Measurements from ENCODE around the gene MYOF.
"Not testable (repeated sequence)": the region's sequence is repeated elsewhere in the genome, so short reads cannot be mapped to it uniquely, and the experiment has no call there.

MYOF gene

DNA sequence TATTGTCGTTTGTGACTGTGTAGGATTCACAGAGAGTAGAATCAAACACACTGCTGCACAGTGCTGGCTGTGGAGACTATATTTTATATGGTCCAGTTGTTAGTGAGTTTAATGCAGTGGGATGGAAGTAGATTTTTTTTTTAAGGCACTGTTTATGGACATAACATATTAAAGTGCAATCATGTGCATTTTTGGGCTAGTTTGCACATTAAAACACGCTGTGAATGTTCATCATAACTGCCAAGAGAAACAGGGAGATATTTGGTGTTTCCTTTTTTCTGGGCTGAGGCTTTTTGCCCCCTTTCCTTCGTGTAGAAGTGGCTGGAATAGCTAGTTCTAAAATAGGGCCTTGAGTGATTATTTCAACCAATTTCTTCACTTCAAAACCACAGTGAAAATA is 139.2 kb downstream of the MYOF start:
- DNase-seq, result no peak

DNA sequence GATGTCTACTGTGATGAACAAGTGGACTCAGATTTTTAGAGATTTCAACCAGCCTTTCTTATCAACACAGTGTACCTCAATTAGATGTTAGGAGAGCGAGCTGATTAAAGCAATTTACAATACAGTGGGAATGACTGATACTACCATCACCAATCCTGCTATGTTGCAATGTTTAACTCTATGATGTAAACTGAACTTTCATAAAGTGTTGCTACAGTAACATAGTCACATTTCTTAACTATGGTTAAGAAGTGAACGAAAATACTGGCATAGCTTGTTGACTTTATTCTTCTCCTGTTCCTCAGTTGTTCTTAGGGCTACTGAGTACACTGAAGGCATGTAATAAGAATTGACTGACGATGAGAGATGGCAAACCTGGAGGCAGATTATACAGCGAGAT is 139.8 kb downstream of the MYOF start:
- no peak for DNase-seq

GRCh38 chr10:93337309-93337721 is 144.8 kb downstream of the MYOF start:
- DNase-seq, result no peak

DNA sequence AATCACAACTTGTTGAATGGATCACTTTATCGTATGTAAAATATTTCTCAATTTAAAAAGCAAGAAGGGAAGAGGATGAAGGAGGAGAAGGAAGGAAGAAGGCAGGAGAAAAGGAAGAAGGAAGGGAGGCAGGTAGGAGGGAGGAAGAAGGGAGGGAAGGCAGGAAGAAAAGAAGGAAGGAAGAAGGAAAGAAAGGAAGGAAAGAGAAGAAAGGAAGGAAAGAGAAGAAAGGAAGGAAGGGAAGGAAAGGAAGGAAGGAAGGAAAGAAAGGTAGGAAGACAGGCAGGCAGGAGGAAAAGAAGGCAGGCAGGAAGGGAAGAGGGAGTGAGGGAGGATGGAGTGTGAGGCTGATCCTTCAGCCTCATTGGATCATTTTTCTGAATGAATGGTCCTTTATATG is 145.5 kb downstream of the MYOF start:
- no peak for DNase-seq

DNA sequence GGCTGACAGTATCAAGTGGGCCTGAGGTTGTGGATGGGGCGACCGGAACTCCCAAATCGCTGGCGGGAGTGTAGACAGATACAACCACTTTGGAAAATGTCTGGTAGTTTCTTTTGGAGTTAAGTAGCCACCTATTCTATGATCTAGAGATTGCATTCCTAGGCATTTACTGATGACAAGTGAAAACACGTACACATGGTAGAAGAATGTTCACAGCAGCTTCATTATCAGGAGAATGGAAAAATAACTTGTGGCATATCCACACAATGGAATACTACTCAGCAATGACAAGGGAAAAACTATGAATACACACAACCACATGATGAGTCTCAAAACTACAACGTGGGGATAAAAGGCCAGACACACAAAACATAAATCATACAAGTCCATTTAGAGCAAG is 146.0 kb downstream of the MYOF start:
- no peak for DNase-seq

- no peak for DNase-seq
These were observed 147.2 kb downstream of the MYOF start for GRCh38 chr10:93334901-93335327.

DNA sequence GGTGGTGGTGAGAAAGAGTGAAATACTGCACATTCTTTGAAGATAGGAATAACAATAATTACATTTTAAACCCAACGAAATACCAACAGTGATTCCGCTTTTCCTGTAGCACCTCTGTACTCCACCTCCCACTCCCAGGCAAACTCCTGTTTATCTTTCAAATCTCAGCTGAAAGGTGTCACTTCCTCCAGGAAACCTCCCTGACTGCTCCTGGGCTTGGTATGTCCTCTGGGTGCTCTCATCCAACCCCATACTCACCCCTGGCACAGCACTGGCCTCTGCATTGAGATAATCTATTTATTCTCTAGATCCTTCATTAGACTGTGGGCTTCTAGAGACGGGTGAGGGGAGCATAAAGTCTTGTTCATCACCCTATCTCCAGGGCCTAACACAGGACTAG is 148.0 kb downstream of the MYOF start:
- DNase-seq, result no peak

DNA sequence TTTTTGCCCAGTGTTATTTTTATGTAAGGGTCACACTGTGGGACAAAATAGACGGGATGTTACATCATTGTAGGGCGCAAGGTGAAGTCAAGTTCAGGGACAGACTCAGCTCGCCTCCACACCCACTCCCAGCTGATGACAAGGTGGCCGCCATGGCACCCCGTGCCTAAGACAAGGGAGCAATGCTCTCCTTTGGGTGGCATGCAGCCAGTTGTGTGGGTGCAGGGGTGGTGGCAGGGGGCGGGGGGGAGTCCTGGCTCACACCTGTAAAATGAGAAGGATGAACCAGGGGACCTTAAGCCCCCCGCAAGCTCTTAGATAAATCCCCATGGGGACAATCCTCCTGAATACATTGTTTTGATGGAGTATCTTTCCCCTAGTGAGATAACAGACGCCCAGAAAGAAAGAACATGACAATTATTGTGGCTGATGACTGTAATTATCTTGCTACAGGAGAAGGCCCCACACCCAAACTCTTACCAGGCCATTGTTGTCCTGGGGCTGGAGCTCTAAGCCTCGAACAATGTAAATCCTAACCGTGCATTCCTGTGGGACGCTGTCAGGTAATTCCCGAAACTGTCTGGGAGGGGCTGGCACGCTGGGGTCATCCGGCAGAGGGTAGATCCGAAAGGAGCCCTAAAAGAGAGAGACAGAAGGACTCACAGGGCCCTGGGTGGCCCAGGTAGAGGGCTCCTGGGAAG is 148.7 kb downstream of the MYOF start:
- DNase-seq, result no peak

GRCh38 chr10:93330824-93331223 is 151.3 kb downstream of the MYOF start:
- no peak for DNase-seq

GRCh38 chr10:93319896-93320295 is 162.2 kb downstream of the MYOF start:
- DNase-seq, result no peak

DNA sequence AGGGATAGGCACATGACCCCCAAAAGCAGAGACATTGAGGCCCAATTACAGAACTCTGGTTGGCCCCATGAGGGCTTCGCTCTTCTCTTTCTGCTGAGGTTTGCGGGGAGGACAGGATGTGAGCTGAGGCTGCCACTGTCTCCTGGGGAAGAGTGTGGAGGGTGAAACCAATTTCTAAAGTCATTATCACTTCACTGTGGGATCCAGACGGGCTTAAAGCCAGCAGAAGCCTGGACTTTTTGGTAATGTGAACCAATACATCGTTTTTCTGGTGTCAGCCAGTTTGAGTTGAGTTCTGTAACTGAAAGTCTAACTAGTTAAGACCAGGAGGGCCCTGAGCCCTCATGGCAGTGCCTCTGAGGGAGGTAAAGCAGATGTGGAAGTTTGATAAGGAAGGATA is 163.0 kb downstream of the MYOF start:
- DNase-seq, result no peak

GRCh38 chr10:93315246-93315645 is 166.9 kb downstream of the MYOF start:
- DNase-seq, result no peak

- DNase-seq, result not testable (repeated sequence)
These were observed 167.5 kb downstream of the MYOF start for GRCh38 chr10:93314656-93315055.

DNA sequence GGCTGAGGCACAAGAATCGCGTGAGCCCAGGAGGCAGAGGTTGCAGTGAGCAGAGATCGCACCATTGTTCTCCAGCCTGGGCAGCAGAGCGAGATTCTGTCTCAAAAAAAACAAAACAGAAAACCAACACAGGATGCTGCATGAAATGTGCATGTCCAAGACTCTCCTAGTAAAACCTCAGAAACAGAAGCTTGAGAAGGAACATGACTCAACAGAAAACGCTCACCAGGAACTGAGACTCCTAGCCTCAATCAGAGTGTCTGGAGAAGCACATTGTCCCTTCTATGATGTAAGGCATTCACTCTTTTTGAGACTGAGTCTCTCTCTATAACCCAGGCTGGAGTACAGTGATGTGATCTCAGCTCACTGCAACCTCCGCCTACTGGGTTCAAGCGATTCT is 168.3 kb downstream of the MYOF start:
- no peak for DNase-seq

DNA sequence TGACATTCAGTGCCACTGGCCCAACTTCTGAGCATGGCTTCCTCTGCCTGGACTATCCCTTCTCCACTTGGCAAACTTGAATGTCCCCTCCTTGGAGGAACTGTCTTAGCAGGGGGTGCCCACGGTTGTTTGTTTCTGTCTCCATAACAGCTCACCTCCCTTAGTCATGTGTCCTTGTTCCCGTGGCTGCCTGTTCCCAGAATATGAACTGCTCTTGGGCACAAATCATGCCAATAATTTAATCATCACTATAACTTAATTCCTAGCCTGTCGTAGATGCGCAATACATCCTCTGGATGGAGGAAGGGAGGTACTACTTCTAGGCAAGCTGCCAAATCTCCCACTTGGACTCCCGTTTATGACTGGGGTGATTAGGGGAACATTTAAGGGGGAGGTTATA is 173.1 kb downstream of the MYOF start:
- DNase-seq, result no peak

DNA sequence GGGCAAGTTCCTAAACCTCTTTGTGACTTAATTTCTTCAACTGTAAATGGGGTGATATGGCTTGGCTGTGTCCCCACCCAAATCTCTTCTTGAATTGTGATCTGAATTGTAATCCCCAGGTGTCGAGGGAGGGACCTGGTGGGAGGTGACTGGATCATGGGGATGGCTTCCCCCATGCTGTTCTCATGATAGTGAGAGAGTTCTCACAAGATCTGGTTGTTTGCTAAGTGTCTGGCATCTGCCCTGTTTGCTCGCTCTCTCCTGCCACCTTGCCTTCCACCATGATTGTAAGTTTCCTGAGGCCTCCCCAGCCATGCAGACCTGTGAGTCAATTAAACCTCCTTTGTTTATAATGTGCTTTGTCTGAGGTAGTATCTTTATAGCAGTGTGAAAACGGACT is 177.0 kb downstream of the MYOF start:
- DNase-seq, result no peak

DNA sequence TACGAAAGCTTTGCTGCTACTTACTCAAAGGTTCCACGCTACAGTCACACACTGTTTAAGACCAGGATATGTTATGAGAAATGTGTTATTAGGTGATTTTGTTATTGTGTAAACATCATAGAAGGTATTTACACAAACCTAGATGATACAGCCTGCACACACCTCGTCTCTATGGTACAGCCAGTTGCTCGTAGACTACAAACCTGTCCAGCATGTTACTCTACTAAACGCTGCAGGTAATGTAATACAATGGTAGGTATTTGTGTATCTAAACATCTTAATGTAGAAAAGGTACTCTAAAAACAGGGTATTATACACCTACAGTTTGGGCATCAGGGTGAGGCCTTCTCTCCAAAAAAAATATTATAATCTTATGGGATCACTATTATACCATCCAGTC is 181.2 kb downstream of the MYOF start:
- DNase-seq, result no peak

- DNase-seq, result no peak
These were observed 181.7 kb downstream of the MYOF start for GRCh38 chr10:93300288-93300917.

DNA sequence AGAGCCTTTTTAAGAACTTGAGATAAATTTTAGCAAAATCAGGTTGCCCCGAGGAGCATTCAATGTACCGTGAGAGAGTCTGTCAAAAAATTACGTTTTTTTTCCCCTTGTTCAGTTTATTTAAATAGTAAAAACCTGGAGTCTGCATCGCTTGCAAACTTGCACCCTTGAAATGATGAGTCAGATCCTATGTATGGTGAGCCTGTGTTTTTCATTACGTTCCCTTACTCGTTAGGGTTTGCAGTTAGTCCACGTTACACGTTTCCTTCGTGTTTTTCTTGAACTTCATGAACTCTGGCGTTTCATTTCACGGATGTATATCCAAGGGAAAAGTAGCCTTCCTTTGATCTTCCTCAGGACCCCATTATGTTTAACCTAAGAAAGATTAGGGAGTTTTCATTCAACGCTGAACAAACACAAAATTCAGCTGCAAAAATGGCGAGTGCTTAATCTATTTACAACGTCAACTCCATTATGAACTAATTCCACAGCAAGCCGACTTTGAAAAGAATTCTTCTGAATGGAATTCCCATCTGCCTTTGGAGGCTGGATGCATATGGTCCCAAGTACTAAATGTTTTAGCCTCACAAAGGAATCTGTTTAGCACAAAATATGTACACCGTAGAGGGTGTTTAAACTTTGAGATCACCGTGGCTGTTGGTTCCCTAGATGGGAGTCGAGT is 182.4 kb downstream of the MYOF start:
- no peak for DNase-seq

- no peak for DNase-seq
These were observed 182.9 kb downstream of the MYOF start for GRCh38 chr10:93299195-93299594.

DNA sequence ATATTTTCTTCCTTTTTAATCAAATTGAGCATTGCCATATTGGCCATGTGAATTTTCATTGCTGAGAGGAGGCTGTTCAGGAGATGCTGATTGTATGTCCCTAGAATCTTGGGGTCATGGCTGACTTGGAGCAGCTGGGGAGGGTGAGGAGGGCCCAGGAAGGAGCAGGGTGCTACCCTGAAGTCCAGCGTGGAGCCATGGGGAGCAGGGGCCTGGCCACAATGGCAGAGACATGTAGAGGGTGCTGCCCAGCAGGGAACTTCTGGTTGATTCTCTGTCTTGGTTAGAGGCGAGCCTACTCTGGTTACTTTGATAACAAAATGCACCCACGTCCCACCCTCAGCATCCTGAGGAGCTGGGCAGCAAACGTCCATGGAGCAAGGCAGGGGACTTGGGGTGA is 186.0 kb downstream of the MYOF start:
- no peak for DNase-seq

GRCh38 chr10:93293999-93294398 is 188.1 kb downstream of the MYOF start:
- no peak for DNase-seq

DNA sequence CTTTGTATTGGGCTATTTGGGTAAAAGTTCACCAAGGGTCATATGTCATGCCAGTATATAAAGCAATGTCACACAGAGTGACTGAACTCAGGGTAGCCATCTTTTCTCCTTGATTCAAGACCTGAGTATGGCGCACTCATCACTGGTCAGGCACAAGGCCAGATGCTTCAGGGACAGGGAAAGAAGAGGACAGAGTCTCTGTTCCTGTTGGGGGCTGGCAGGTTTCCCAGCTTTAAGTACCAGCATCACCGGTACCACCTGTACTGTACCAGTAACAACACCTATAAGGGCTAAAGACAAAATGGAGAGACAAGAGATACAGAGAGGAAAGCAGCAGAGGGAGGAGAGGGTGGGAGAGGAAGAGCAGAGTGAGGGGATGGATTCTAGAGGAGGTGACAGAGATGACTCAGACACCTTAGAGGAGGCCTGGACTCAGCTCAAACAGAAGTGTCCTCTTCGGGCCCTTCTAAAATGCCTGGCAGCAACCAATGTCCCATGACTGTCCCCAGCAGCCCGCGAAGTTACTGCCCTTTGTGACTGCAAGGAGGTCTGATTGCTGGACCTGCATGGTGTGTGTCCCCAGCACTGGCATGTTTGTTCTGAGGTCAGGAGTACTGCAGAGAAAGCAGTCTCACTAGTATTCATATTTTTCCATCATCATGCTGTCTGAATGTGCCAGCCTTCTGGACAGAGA is 191.3 kb downstream of the MYOF start:
- no peak for DNase-seq

Measured in right forelimb (tissue), 1 donor.